ENCODE measurements around the gene RPL13.
"Not testable (repeated sequence)": the region's sequence is repeated elsewhere in the genome, so short reads cannot be mapped to it uniquely, and the experiment has no call there.

Gene RPL13

DNA sequence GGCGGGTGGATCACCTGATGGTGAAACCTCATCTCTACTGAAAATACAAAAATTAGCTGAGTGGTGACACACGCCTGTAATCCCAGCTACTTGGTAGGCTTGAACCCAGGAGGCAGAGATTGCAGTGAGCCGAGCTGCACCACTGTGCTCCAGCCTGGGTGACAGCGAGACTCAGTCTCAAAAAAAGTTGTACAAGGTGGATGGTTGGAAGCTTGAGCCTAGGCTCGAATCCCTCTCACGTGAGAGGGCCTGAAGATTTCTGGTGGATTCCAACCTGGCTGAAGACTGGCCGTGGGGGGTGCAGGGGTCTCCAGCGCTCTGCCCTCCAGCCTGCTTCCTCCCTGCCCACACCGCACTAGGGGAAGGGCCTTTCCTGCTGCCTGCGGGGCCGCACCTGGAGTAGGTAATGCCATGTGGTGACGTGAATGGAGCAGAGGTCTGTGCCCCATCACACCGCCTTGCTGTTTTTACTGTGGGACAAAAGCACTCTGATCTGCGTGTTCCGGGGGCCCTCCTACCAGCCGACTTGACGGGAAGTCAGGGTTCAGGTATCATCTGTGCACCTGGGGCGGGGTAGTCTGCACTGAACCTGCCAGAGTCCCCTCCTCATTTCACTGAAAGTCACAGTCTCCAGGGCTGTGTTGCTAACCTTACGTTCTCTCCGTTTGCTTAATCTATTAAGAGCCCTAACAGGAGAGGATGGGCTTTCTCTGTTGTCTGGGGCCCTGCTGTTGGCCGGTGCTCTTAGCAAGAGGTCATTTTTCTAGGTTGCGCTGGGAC is 4.2 kb downstream of the RPL13 start:
- DNase-seq = no peak

DNA sequence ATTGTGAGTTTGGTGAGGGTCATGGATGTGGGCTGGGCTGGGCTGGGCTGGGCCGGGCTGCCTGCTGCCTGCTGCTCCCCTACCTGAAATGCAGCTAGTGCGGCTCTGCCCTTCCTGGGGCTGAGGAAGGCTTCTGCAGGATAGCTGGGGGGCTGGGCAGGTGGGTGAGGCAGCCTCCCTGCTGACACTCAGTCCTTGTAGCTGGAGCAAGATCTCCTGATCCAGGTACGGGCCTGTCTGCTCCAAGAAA is 4.7 kb downstream of the RPL13 start:
- DNase-seq = no peak

DNA sequence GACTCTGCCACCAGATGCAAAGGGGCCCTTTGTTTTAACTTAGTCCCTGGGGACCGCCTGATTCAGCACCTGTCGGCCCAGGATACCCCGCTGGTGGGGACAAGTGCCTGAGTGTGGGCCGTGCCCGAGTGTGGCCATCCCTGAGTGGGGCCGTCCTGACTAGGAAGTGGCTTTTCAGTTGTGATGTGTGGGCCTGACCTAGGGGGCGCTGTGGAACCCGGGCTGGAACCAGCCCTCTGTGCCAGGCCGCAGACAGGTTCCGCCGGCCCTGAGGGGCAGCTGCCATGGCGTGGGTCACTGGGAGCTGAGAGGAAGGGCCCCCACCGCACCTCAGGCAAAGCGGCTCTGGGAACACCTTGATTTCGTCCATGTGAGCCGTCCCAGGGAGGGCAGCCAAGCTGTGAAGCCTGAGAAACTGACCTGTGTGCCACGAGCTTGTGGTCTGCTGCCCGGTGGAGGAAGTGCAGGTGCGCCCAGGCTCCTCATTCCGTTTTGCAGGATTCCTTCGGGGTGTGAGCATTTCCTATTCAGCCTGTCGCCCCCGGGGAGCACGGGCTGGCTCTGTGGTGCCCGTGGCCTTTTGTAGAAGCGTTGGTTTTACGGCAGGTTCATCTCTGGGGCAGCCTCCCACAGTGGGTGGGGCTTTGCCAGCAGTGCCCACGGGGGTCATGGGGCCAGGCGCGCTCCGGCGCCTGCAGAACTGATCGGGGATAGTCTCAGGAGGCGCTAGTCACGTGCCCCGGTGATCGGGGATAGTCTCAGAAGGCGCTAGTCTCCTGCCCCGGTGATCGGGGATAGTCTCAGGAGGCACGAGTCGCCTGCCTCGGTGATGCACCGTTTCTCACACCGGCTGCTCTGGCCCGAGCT is 5.3 kb downstream of the RPL13 start:
- no peak for DNase-seq

DNA sequence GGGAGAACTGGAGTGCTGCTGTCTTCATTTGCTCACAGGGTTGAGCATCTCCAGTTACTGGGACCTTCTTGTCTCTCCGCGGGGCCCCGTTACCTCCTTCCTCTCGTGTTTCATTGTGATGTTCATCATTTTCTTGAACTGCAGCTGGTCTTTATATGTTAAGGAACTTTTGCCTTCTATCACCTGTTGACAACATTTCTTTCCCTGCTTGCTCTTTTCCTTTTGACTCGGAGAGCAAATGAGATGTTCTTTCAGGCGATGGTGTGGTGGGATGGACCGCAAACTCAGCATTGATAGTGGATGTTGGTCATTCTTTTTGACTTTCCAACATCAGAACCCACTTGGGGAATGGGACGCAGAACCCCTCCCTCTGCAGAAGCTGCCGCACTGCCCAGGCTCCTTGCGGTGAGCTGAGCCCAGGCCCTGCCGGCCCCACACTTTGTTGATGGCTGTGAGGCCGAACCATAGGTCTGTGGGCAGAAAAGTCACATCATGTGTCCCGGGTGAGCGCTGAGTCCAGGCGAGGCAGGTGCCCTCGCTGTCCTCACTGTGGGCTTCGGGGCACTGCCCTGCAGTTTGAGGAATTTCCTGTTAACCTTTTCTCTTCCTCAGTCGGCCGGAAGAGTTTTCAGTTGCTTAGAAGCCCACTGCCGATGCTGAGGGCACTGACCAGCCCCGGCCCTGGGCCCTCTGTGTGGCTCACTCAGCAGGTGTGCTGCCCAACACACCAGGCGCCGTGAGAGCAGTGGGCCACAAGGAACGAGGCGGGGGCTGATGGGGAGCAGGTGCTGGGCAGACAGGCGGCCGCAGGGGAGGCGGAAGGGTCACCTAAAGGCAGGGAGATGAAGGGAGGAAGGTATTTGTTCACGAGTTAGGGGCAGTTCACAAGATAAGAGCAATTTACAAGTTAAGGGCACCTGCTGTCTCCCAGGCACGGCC is 7.4 kb downstream of the RPL13 start:
- no peak for DNase-seq

DNA sequence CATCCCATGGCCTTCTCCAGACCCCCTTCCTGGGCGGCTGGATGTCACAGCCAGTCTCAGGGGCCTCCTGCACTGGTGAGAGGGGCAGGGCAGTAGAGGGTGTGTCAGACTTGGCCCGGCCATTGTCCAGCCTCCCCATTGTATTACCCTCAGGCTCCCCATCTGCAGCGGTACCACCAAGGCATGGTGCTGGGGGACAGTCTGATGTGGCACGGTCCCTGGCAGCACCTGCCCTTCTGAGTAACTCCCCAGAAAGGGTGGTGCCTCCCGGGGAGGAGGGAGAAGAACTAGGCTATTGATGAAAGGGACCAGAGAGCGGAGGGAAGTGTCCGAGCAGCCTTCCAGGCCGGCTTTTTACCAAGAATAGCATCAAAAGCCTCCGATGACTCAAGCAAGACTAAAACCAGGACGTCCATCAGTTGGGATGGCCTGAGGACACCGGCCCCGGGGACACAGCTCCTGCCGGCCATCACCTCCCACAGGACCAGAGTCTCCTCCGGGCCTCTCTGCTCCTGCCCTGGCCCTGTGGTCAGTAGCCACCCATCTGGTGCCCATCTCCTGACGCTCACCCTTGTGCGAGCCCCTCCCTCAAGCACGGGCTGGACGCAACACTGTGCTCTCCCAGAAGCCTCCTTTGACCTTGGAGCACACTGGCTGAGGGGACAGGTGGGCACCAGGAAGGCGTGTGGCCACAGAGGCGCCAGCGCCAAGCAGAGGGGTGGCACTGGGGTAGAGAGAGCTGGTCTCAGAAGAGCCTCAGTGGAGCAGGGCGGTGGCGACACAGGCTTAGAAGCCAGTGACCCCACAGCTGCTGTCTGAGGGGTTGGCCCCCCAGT is 9.2 kb downstream of the RPL13 start:
- no peak for DNase-seq

DNA sequence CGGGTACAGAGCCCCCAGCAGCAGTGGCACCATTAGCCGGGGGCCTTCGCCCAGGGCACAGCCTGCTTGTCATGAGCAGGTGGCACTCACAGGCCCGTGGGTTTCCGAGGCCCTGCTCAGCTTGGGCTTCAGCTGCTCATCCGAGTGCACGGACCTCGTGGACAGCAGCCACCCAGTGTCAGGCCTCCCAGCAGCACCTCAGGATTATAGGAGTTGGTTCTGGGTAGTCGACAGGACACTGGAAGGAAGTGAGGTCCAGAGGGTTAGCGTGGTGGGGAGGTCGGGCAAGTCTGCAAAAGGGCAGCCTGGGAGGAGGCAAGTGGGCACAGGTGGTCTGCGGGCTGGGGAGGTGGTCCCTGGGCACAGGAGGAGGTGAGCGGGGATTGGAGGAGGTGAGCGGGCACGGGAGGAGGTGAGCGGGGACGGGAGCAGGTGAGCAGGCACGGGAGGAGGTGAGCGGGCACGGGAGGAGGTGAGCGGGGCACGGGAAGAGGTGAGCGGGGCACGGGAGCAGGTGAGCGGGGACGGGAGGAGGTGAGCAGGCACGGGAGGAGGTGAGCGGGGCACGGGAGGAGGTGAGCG is 10.0 kb downstream of the RPL13 start:
- DNase-seq = no peak

DNA sequence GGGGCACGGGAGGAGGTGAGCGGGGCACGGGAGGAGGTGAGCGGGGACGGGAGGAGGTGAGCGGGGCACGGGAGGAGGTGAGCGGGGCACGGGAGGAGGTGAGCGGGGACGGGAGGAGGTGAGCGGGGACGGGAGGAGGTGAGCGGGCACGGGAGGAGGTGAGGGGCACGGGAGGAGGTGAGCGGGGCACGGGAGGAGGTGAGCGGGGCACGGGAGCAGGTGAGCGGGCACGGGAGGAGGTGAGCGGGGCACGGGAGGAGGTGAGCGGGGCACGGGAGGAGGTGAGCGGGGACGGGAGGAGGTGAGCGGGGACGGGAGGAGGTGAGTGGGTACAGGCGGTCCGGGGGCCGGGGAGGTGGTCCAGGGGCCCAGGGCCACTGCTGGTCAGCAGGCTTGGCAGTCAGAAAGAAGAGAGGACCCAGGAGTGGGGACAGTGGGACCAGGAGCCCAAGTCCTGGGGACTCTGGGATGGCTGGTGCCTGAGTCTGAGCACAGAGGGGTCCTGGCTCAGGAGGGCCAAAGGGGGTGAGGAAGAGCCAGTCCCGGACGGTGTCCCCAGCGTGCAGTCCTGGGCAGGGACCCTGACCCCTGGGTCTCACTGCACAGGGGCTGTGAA is 10.6 kb downstream of the RPL13 start:
- not testable (repeated sequence) for DNase-seq

DNA sequence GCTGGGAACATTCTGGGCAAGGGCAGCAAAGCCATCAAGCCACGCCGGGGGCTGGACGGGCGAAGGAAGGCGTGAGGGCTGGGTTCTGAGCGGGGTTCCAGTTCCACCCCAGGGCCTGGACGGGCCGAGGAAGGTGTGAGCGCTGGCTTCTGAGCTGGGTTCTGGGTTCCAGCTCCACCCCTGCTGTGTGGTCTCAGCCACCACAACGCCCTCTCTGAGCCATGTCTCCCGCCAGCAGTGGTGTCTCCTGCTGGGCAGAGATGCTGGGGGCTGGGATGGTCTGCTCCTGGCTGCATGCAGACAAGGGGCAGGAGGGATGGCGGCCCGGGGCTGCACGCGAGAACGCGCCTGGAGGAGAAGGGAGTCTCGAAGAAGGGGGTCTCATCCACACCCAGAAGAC is 11.2 kb downstream of the RPL13 start:
- no peak for DNase-seq

DNA sequence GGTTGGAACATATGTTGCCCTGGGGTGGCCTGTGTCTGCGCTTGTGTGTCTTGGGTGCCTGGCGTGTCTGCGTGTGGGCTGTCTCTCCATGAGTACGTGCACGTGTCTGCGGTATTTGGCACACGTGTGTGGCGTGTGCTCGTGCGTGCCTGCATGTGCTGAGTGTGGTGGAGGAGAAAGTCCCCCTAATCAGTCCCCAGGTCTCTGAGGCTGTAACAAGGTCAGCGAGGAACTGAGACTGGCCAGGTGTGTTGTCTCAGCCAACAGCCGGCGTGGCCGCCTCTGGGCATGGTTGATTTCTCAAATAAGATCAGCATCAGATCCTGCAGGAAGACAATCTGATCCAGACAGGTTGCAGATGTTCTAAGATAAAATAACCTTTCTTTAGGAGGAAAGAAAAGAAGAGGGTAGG is 11.6 kb downstream of the RPL13 start:
- no peak for DNase-seq

DNA sequence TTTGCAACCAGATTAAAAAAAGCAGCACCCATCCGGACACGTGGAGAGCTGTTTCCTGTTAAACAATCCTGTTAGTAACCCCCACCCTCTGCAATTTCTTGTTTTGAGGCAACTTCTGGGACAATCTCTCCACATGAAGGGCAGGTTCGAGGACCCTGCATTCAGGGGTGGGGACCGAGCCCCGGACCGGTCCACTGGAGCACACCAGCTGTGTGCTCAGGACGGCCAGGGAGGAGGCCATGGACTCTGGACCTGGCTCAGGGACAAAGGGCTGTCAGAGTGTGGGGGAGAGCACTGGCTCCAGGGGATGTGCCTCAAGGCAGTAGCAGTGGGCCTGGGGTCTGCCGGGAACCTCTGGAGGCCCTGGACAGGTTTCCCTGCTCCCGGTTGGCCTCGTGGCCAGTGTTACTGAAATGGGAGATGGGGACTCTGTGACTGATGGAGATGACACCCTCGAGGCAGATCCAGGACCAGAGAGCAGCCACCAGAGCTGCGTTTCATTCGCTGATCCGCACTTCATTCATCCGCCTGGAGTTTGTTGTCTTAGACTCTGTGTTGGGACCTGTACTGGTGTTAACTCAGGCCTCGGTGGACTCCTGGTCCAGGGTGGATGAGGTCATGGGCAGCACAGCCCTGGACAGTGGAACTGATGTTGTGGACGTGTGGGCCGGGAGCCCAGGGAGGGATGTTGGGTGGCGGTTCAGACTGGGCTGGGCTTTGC is 12.2 kb downstream of the RPL13 start:
- DNase-seq = no peak

DNA sequence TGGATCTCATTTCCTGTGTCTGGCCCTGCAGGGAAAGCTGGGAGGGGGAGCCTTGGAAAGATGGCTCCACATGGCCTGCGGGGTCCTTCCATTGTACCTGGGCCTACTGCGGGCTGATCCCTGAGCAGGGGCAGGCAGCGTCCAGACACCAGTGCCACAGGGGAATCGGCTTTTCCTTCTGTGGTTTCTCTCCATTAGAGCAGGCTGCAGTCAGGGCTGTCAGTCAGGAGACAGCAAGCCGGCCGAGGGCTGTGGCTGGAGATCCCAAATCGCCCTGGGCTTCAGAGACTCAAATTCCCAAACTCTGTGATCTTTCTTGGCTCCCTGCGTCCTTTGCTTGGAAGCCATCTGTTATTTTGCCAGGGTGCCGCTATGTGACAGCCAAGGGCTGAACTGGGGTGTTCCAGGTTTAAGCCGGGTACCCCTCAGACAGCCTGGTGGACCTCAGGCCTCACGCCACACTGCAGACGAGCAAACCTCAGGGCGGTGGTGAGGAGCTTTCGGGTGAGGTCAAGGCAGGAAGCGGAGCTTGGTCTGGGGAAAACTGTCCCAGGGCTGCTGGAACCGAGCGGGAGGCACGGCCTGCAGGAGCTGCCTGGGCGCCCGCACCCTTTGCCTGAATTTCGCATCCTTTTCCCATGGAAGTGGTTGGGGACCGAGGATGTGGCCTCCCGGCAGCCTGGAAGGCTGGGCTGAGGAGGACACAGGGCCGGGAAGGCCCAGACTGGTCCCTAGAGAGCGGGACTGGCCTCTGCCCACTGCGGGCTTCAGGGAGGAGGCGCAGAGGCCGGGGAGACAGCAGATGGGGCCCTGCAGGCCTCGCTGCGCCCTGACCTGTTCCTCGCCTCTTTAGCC is 13.6 kb downstream of the RPL13 start:
- no peak for DNase-seq

DNA sequence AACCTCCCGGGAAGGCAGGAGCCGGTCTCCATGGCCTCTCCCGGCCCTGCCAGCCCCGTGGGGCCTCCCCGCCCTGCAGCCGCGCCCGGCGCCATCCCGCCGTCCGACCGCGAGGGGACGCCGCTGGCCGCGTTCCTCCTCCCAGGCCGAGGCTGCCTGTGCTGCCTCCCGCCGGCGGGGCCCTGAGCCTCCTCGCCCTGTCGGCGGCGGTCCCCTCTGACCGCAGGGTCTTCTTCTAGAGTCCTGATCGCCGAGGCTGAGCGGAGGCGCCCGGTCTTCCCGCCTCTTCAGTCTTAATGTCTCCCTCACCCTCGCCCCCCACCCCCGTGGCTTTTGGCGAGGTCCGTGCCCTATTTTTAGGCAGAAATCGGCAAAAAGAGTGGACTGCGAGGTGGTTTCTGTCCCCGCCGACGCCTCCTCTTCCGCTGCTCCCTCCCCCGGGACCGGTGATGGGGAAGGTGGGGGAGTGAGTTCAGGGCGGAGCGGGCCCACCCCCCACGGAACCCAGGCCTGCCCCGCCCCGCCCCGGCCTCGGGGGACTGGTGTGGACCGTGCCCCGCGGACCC is 14.3 kb downstream of the RPL13 start:
- no peak for DNase-seq

DNA sequence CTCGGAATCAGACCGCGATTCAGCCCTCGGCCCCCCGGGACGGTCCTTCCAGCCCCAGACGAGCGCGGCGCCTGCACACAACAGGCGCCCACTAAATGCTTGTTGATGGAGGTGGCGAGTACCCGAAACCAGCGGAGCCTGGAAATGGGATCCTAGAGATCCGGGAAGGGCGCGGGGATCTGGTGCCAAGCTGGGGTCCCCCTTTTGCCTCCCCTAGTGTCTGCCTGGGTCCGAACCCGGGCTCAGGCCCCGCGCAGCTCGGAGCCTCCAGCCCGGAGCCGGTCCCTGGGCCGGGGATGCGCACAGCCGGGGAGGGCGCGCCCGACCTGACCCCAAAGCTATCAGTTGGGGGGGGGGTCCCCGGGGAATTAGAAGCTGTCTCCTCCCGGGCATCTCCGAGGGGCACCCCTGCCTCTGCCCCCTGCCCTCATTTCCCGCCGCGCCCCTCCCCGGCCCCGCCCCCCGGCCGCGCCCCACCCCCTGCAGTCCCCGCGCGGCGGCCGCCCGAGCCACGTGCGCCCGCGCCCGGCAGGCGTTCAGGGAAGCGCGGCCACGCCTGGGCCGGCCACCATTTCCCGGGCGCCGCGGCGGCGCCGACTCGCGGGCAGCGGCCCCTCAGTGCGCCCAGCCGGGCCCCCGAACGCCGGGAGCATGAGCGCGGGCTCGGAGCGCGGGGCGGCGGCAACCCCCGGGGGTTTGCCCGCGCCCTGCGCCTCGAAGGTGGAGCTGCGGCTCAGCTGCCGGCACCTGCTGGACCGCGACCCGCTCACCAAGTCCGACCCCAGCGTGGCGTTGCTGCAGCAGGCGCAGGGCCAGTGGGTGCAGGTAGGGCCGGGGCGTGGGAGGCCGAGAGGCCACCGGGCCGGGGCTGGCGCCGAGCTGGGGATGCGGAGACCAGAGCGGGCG is 15.0 kb downstream of the RPL13 start, which contains the start of gene CPNE7:
Gene CPNE7 (plus strand): TSS at position 512 of the 906 bp plus-strand sequence. CDS start 140 bp downstream, at position 652.
- no peak for DNase-seq

DNA sequence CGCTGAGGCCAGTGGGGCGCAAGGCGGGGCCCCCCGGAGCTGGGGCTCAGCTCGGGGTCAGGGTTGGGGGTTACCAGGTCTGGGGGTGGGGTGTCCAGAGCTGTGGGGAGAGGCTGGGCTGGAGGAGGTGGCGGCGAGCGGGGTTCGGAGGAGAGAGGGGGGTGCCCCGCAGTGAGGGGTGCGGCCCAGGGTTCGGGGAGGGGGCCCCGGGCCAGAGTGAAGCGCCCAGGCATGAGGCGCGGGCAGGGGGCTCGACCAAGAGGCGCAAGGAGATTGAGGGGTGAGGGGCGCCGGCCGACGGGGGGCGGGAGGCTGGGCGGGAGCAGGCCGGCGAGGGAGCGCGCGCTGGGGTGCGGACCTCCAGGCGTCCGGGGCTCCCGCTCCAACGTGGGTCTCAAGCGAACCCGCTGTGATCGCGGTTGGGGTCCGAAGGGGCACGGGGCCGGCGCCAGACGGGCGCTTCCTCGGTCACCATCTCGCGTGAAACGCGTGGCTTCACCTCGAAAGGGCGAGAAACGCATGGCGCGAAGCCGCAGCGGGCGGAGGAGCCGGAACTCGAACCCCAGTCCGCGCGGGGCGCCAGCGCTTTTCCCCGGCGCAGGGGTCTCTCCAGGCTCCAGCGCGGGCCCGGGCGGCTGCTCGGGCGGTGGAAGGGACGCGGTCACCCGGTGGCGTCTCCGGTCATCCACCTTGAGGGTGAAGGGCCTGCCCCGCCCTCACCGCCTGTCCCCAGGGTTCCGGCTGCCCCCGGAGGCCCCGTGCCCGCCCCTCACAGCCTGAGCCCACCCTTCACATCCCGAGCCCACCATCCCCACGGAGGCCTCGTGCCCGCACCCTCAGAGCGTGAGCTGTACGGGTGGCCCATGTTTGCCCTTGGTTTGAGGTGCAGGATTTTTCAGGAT is 15.9 kb downstream of the RPL13 start:
- DNase-seq = no peak

DNA sequence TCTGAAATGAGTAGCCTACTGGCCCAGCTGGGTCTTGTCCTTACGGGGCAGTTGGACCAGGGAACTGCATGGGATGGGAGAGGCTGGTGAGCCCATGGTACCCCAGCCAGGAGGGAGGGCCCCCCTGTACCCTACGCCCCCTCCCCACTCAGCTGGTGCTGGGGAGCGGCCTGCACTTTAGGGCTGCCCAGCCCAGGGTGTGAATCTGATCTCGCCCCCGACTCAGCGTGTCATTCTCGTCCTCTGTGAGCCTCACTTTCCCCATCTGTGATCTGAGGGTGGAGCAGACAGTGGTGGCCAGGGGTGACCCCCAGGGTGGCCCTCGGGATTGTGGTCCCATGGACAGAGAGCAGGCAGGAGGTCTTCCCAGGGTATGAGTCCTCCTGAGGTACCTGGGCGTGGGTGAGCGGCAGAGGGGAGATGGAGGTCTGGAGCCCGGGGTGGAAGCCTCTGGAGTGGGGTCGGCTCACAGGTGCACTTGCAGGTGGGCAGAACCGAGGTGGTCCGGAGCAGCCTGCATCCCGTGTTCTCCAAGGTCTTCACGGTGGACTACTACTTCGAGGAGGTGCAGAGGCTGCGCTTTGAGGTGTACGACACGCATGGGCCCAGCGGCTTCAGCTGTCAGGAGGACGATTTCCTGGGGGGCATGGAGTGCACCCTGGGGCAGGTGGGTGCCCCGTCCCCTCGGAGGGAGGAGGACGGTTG is 16.7 kb downstream of the RPL13 start:
- no peak for DNase-seq

DNA sequence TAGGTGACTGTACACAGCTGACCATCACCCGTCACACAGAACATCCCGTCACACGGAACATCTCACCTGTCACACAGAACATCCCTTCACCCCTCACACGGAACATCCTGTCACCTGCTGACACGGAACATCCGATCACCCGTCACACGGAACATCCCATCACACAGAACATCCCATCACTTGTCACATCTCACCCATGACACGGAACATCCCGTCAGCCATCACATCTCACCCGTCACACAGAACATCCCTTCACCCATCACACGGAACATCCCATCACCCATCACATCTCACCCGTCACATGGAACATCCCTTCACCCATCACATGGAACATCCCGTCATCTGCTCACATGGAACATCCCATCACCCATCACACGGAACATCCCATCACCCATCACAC is 18.9 kb downstream of the RPL13 start:
- no peak for DNase-seq

All from DMS79 (cell line).